ELF-1 (cell line): ENCODE results near the gene POT1.

Experiments used
- DNase-seq: peaks from one replicate; pipeline ENCODE4 v3.0.0-alpha.2; 2016; ENCODE audit warnings: low read depth, low spot score

The POT1 gene

DNA sequence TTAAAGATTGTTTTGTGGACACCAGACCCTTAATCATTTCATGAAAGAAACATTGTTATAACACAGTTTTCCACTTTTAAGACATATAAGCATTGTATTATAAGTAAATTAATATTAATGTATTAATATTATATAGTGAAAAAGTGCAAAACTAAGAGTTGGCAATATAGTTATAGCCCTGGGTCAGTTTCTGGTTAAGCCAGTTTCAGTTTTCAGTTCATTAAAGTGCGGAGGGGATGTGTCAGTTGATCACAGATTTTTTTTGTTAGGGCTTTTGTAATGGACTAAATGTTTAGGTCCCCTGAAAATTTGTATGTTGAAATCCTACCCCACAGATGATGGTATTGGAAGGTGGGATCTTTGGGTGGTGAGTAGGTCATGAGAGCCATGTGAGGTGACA is 118.3 kb downstream of the POT1 start:
- DNase-seq = no peak

- no peak for DNase-seq
Measured at GRCh38 chr7:124810605-124811004, 119.0 kb downstream of the POT1 start.

DNA sequence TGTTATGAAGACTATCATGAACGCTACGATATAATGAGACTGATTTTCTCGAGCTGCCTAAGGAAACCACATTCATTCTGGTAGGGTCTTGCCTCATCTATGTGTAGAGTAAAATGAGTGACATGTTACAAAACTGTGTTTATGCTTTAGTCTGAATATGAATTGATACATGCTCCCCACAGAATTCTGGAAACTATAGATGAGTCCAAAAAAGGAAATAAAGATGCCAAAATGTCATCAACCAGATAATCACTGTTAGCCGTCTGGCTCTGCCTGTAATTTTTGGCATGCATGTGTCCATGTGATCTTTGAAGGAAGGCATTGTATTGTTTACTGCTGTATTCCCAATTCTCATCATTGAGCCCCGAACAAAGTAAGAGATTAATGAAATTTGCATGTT is 121.4 kb downstream of the POT1 start:
- DNase-seq = no peak

DNA sequence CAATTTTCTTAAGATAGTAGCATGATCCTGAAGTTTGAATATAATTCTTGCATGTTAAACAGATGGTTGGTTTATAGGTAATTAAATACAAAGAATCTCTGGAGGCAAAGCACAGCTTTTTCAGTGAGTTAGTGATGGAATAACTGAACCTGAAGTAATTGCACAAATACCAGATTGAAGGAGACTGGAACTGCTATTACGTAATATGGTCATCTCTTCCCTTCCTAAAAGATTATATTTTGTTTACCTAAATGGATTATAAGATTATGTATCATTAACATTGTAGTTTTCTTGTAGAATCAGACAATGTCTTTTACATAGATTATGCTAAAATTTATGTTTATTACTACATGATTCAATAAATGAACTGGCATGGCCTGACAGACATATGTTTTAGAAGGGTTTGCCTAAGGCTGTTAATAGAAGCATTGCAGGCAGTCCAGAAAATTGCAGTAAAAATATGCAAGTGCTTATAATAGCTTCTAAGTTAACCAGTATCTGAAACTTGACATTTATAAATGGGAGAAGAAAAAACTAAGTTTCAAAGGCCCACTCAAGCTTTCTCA is 128.2 kb downstream of the POT1 start:
- DNase-seq = no peak

DNA sequence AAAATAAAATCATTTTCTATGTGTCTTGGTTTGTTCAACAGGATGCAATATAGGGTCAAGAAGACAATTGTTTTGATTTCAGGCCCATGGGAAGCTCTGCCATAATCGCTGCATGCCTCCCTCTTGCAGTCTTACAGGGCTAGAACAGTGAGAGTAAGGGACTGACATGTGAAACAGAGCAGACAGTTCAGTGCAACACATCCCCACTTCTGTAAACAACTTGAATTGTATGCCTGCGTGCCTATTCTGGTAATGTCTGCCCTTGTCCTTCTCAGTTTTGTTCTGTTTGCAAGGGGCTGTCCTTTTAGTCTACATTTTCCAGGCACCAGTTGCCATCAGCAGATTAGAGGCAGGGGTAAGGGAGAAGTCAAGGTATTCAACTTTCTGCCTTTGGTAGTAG is 129.2 kb downstream of the POT1 start:
- peak; percentile 11 for DNase-seq

DNA sequence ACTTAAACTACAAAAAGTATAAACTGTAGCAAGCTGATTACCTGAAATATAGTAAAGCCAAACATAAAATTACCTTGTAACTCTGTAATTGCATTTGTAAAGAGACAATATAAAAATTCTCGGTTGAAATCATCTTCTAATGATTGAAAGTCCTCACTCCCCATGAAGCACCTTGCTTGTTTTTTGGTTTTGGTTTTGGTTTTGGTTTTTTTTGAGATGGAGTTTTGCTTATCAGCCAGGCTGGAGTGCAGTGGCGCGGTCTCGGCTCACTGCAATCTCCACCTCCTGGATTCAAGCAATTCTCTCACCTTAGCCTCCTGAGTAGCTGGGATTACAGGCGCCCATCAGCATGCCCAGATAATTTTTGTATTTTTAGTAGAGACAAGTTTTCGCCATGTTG is 130.2 kb downstream of the POT1 start:
- DNase-seq = no peak

DNA sequence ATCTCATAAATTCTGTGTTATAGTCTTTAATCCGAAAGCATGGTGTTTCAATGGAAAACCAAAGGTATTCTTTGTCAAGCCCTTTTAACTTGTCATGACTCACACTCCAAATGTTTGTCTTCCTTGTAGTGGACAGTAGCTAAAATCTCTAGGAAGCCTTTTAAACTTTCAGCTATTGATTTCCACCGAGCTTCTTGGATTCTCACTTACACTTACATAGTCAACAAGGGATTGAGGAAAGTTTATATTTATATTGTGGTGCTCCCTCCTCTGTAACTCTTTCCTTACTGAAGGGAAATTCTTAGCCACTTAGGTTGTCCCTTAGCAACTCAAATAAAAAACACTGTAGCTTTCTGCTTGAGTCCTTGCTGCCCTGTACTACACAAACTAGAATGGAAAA is 132.9 kb downstream of the POT1 start:
- DNase-seq = no peak

GRCh38 chr7:124792696-124793095 is 136.9 kb downstream of the POT1 start:
- no peak for DNase-seq

DNA sequence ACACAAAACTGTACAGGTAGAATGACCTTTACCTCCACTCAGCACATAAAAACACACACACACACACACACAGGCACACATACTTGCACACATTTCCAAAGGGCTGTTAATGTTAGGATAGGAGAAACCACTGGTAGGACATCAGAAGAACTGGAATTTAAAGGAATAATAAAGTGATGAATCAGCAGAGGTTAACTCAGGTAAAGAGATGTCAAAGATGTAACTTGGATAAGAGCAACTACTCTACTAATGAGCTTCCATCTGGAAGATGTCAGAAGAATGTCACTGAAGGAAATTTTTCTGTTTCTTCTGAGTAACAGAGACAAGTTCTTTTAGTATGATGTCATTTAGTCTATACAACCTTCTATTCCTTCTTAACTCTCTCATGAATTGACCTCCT is 137.6 kb downstream of the POT1 start:
- no peak for DNase-seq

DNA sequence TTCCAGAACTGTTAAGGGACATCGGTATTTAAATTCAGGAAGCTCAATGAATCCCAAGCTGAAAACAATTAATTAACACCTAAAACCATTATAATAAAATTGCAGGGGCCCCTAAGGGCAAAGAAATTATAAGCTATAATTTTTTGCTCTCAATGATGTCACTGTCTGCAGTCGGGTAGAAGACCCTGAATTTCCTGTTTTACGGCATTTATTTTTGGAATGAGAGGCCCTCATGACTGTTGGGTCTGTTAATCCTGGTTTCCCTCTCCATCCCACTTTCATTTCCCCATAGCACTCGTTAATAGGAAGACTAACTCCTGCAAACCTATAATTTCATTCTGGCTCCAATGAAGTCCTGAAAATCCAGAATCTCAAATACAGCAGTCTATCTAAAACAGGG is 138.2 kb downstream of the POT1 start:
- DNase-seq = no peak

DNA sequence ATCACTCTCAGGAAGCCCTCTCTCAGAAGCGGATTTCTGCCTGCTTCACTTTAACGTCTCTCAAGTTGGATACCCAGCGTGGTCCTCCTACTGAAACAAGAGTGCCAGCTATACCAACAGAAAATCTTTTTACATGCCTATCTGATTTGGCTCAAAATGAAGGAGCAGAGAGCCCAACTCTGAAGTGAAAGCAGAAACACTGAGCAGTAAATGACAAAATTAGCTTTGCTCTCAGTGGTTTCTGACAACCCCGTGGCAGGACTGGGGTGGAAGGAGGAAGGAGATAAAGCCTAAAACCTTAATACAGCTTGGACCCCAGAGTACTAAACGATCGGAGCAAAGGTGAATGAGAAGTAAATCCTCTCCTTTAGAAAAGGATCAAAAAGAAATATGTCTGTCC is 139.0 kb downstream of the POT1 start:
- no peak for DNase-seq

GRCh38 chr7:124785994-124786393 is 143.6 kb downstream of the POT1 start:
- no peak for DNase-seq

GRCh38 chr7:124784879-124785818 is 144.5 kb downstream of the POT1 start:
- peak; percentile 73 for DNase-seq

GRCh38 chr7:124783271-124783670 is 146.4 kb downstream of the POT1 start:
- DNase-seq = no peak

- DNase-seq = peak; percentile 34
Measured at GRCh38 chr7:124781907-124782734, 147.5 kb downstream of the POT1 start.

GRCh38 chr7:124781418-124781817 is 148.2 kb downstream of the POT1 start:
- no peak for DNase-seq

- no peak for DNase-seq
Measured at GRCh38 chr7:124780608-124781007, 149.0 kb downstream of the POT1 start.

- no peak for DNase-seq
Measured at GRCh38 chr7:124780056-124780455, 149.6 kb downstream of the POT1 start.

- DNase-seq = no peak
Measured at GRCh38 chr7:124779620-124780019, 150.0 kb downstream of the POT1 start.

- DNase-seq = no peak
Measured at GRCh38 chr7:124779194-124779593, 150.4 kb downstream of the POT1 start.

- DNase-seq = no peak
Measured at GRCh38 chr7:124777268-124777667, 152.4 kb downstream of the POT1 start.

DNA sequence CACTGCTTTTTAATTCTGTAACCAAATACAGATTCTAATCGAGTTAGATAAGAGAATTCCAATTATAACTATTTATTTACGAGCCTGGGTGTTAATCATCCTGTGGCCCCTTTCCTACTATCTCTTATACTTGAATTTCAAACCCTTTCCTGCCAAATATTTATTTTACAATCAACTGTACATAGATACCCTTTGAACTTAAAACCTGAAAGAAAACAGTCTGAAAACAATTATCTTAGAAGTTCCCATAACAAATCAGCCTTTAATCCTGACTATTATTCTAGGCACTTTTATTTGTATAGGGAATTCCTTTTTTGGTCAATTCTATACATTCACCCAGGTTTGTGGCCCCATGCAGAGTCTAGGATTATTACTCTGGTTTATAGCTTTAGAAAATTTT is 153.5 kb downstream of the POT1 start:
- no peak for DNase-seq
